ENCODE measurements around the gene KRTAP4-11. TPM values are rescaled to one million over a fixed set of nuclear protein-coding genes. Genes with fewer than 3 reads are reported as not detected.
"Not testable (repeated sequence)": the region's sequence is repeated elsewhere in the genome, so short reads cannot be mapped to it uniquely, and the experiment has no call there.

KRTAP4-11 gene
- total RNA-seq, 6 experiments from 2014 or later, result not detected

DNA sequence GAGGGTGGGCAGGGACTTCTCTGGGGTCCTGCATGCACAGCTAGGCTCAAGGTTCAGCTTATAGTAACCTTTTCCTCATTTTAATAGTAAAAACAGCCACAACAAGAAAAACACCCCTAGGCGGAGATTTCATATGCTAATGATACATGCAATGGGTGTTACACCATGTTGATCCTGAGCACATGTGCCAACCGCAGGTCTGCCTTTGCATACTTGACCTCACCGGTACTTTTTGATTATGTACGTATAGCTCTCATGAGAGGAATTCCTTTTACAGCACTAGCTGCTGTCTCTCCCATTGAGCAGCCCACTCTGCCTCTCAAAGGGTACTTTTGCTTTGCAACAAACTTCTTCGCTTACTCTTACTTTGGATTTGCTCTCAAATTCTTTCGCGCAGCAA is 22.1 kb downstream of the KRTAP4-11 start:
- 78% methylated on average over 6 of the region's 7 CpGs for WGBS (ENCODE audit: insufficient coverage, low coverage, low lambda C conversion rate, missing lambda C conversion rate)

DNA sequence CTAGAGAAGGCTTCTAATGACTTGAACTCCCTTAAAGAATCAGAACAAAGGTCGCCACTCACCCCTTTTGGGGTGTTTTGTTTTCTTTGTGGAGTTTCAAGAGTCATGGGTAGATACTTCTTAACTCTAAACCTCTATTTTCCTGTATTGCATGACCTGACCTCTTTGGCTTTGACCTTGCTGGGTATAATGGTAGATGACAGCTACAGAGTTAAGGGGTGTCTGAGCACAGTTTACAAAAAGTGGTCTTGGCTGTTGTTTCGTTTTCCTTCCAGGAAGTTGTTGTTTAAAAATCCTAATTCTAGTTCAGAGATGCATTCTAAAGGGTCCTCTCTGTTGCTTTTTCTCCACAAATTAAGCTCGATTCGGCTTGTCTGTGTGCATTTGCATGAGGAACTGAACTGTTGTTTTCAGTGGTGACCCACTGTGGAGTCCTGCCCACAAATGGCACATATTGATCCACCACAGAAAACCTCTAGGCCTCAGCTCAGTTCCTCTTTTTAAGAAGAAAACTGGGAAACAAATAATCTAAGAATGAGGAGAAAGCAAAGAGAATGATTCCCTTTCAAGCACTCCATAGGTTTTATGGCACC is 29.3 kb downstream of the KRTAP4-11 start:
- H3K27ac ChIP-seq; H3K36me3 ChIP-seq; H3K27me3 ChIP-seq; H3K9me3 ChIP-seq; ATAC-seq; H3K4me3 ChIP-seq; H3K4me1 ChIP-seq; intact Hi-C loops (cut with DNase I); DNase-seq: not testable (repeated sequence)
- 38% methylated on average over 4 of the region's 4 CpGs for WGBS (ENCODE audit: insufficient coverage, low coverage, low lambda C conversion rate, missing lambda C conversion rate)

More for the DNA sequence above, 22.1 kb downstream of the KRTAP4-11 start:
- DNase-seq (no peak), ATAC-seq (no peak)
- no peaks in the 10 kb centered on the region for H3K4me1 ChIP-seq
- H3K36me3 ChIP-seq, result no peaks in the 10 kb centered on the region
- H3K27me3 ChIP-seq, result no peaks in the 10 kb centered on the region
- no peak overlapping the region for H3K4me3 ChIP-seq
- TF ChIP-seq, protein P1, sequence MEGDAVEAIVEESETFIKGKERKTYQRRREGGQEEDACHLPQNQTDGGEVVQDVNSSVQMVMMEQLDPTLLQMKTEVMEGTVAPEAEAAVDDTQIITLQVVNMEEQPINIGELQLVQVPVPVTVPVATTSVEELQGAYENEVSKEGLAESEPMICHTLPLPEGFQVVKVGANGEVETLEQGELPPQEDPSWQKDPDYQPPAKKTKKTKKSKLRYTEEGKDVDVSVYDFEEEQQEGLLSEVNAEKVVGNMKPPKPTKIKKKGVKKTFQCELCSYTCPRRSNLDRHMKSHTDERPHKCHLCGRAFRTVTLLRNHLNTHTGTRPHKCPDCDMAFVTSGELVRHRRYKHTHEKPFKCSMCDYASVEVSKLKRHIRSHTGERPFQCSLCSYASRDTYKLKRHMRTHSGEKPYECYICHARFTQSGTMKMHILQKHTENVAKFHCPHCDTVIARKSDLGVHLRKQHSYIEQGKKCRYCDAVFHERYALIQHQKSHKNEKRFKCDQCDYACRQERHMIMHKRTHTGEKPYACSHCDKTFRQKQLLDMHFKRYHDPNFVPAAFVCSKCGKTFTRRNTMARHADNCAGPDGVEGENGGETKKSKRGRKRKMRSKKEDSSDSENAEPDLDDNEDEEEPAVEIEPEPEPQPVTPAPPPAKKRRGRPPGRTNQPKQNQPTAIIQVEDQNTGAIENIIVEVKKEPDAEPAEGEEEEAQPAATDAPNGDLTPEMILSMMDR (IDR thresholded peaks at IDR 0.05), result no peak
- no peak for TF ChIP-seq POLR2A (IDR thresholded peaks at IDR 0.05)
- no peaks in the 10 kb centered on the region for H3K9me3 ChIP-seq
- intact Hi-C loops (cut with DNase I), result no loop called here
- H3K27ac ChIP-seq, result no peak overlapping the region

DNA sequence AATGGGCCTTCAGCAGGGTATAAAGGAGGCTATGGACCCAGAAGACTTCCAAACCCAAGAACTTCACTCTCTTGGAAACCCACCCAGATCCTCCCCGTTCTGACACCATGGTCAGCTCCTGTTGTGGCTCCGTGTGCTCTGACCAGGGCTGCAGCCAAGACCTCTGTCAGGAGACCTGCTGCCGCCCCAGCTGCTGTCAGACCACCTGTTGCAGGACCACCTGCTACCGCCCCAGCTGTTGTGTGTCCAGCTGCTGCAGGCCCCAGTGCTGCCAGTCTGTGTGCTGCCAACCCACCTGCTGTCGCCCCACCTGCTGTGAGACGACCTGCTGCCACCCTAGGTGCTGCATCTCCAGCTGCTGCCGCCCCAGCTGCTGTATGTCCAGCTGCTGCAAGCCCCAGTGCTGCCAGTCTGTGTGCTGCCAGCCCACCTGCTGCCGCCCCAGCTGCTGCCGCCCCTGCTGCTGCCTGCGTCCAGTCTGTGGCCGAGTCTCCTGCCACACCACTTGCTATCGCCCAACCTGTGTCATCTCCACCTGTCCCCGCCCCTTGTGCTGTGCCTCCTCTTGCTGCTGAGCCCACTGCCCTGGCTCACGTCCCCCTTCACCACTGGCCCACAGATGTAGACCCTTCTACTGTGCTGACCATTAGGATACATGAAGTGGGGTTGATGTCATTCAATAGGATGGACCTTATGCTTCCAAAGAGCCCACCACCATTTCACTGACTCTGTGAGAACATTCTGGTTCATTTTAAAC is 33.9 kb downstream of the KRTAP4-11 start, which contains the start of gene KRTAP4-7:
Gene KRTAP4-7 (plus strand): TSS at position 51 of the 757 bp plus-strand sequence. CDS start 57 bp downstream, at position 108.
- intact Hi-C loops (cut with DNase I); H3K27ac ChIP-seq; DNase-seq; H3K27me3 ChIP-seq; H3K4me3 ChIP-seq; ATAC-seq; H3K4me1 ChIP-seq; H3K9me3 ChIP-seq; H3K36me3 ChIP-seq: not testable (repeated sequence)
- 60% methylated on average over 1 of the region's 14 CpGs for WGBS (ENCODE audit: insufficient coverage, low coverage, low lambda C conversion rate, missing lambda C conversion rate)

DNA sequence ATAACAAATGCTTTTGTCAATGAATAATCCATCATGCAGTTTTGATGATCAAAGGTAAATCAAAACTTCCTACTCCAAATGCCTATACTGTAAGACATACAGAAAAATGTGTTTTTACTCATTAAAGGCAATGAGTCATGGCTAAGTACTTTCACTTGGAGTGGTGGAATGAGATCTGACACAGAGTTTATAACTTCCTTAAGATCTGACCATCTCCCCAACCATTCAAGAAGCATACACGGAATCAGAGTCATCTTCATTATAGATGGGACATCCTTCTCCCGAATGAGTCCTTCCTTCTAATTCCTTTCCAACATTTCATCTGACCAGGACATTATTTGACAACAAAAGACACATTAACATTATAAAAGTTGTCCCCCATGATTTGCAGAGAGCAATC is 34.7 kb downstream of the KRTAP4-11 start:
- DNase-seq; H3K9me3 ChIP-seq; H3K4me1 ChIP-seq; intact Hi-C loops (cut with DNase I); ATAC-seq; H3K36me3 ChIP-seq; H3K27me3 ChIP-seq; H3K4me3 ChIP-seq; H3K27ac ChIP-seq: not testable (repeated sequence)
- WGBS (ENCODE audit: insufficient coverage, low coverage, low lambda C conversion rate, missing lambda C conversion rate), result 48% methylated on average over 2 of the region's 2 CpGs

DNA sequence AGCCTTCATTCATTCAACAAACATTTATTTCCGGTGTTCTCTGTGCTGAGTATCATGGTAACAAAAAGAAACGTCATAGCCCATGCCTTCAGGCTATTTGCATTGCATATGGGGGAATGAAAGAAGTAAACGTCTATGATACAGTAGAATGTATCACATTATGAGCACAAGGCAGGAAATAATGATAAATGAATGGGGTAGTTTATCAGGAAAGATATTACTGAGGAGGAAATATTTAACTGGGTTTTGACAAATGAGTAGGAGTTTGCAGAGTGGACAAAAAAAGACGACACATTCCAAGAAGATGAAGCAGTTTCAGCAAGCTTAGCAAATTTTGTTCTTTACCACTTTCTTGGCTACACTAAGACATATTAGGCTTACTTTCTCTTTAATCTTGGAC is 35.5 kb downstream of the KRTAP4-11 start:
- no peak for DNase-seq
- 21% methylated on average over 4 of the region's 4 CpGs for WGBS (ENCODE audit: insufficient coverage, low coverage, low lambda C conversion rate, missing lambda C conversion rate)
- no peak overlapping the region for H3K27ac ChIP-seq
- no peaks in the 10 kb centered on the region for H3K9me3 ChIP-seq
- H3K4me3 ChIP-seq, result no peak overlapping the region
- TF ChIP-seq, protein P1 (IDR thresholded peaks at IDR 0.05), result no peak
- no peak for TF ChIP-seq POLR2A (IDR thresholded peaks at IDR 0.05)
- no peak for ATAC-seq
- no peaks in the 10 kb centered on the region for H3K4me1 ChIP-seq
- H3K27me3 ChIP-seq, result no peaks in the 10 kb centered on the region
- H3K36me3 ChIP-seq, result no peaks in the 10 kb centered on the region
- intact Hi-C loops (cut with DNase I), result no loop called here

DNA sequence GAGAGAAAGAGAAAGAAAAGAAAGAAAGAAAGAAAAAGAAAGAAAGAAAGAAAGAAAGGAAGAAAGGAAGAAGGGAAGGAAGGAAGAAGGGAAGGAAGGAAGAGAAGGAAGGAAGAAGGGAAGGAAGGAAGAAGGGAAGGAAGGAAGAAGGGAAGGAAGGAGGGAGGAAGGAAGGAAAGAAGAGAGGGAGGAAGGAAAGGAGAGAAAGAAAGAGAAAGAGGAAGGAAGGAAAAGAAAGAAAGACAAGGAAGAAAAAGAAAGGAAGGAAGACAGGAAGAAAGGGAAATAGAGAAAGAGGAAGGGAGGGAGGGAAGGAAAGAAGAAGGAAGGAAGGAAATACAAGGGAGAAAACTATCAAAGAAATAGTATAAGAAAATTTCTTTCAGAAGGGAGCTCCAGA is 41.4 kb downstream of the KRTAP4-11 start:
- no peak for ATAC-seq

More for the DNA sequence above, 41.4 kb downstream of the KRTAP4-11 start:
- Histone ChIP-seq H3K4me3 (no peak overlapping the region), H3K4me1 (no peaks in the 10 kb centered on the region), H3K36me3 (no peaks in the 10 kb centered on the region), H3K9me3 (no peaks in the 10 kb centered on the region), H3K27me3 (no peaks in the 10 kb centered on the region), H3K27ac (no peak overlapping the region)
- intact Hi-C loops (cut with DNase I), result no loop called here
- no peak for TF ChIP-seq POLR2A (IDR thresholded peaks at IDR 0.05)
- TF ChIP-seq, protein P1 (IDR thresholded peaks at IDR 0.05), result no peak
- no peak for DNase-seq
